AG09319 (cell line): ENCODE measurements around the gene ATF3.

Experiments used
- DNase-seq: peaks from one replicate; pipeline ENCODE4 v3.0.0-alpha.2; 2010; ENCODE audit warnings: low read depth; ENCODE audit errors: extremely low read depth
- TF ChIP-seq, protein P1 (sequence below): IDR thresholded peaks from 2 replicates; pipeline ENCODE4 v1.5.1; 2011; ENCODE audit warnings: low read depth, mild to moderate bottlenecking, inconsistent platforms, low read length, moderate library complexity

ATF3 gene

GRCh38 chr1:212618466-212619210 lies 10.1 kb downstream of the ATF3 start:
- DNase-seq, result no peak
- TF ChIP-seq, protein P1, sequence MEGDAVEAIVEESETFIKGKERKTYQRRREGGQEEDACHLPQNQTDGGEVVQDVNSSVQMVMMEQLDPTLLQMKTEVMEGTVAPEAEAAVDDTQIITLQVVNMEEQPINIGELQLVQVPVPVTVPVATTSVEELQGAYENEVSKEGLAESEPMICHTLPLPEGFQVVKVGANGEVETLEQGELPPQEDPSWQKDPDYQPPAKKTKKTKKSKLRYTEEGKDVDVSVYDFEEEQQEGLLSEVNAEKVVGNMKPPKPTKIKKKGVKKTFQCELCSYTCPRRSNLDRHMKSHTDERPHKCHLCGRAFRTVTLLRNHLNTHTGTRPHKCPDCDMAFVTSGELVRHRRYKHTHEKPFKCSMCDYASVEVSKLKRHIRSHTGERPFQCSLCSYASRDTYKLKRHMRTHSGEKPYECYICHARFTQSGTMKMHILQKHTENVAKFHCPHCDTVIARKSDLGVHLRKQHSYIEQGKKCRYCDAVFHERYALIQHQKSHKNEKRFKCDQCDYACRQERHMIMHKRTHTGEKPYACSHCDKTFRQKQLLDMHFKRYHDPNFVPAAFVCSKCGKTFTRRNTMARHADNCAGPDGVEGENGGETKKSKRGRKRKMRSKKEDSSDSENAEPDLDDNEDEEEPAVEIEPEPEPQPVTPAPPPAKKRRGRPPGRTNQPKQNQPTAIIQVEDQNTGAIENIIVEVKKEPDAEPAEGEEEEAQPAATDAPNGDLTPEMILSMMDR, result no peak

- TF ChIP-seq, protein P1, result no peak
- DNase-seq, result no peak
Measured at GRCh38 chr1:212620293-212620692, 11.7 kb downstream of the ATF3 start.

GRCh38 chr1:212621043-212621948 lies 12.7 kb downstream of the ATF3 start:
- DNase-seq, result no peak
- TF ChIP-seq, protein P1, result no peak

- TF ChIP-seq, protein P1, result no peak
- no peak for DNase-seq
Measured at GRCh38 chr1:212621949-212622305, 13.4 kb downstream of the ATF3 start.

- DNase-seq, result no peak
Measured at GRCh38 chr1:212622467-212622866, 13.9 kb downstream of the ATF3 start.

DNA sequence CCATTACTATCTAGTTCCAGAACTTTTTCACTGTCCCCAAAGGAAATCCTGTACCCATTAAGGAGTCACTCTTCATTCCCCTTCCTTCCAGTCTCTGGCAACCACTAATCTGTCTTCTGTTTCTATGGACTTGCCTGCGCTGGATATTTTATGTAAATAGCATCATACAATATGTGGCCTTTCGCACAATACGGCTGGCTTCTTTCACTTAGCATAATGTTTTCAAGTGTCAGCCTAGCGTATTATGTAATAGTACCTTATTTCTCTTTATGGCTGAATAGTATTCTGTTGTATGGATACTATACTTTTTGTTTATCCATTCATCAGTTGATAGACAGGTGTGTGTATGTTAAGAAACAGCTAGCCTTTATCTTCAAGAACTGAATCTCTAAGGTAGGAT lies 14.3 kb downstream of the ATF3 start:
- TF ChIP-seq, protein P1, result no peak
- no peak for DNase-seq

More at GRCh38 chr1:212622467-212622866, 13.9 kb downstream of the ATF3 start:
- TF ChIP-seq, protein P1, result no peak

DNA sequence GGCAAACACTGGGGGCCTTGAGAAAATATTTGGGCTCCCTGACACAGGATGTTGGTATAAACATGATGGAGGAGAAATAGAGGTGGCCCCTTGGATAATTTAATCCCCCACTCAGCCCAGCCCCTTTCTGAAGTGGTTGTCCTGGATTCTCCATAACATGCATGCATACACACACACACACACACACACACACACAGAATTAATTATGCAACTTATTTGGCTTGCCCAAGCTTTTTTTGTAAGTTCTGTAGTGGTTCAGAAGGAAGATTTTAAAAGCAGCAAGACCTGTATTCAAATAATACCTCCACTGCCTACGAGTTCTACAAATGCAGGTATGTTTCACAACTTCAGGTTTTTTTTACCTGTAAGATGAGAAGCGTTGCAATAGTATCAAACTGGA lies 15.0 kb downstream of the ATF3 start:
- TF ChIP-seq, protein P1, result no peak
- DNase-seq, result no peak
